Fibroblast of villous mesenchyme (primary cell): ENCODE data around the gene ZBTB9. TPM values are rescaled to one million over a fixed set of nuclear protein-coding genes. Genes with fewer than 3 reads are reported as not detected.
A peak's percentile ranks its signal among the peaks of the same experiment; 100 is the strongest.

Experiments
- DNase-seq: peaks from one replicate; pipeline ENCODE4 v3.0.0-alpha.2; 2010; ENCODE audit warnings: low read depth
- H3K4me3 ChIP-seq: 2 replicates; pipeline ENCODE4 v1.5.1; 2011; ENCODE audit warnings: low read depth, mild to moderate bottlenecking, low read length
- CTCF ChIP-seq: IDR thresholded peaks from 2 replicates; pipeline ENCODE4 v1.5.1; 2012; ENCODE audit warnings: low read depth, mild to moderate bottlenecking, low read length; ENCODE audit not compliant: insufficient read depth
- total RNA-seq: library from RNA; depleted of rRNA; stranded (reverse); fragments of >200 nt; gene quantifications from 2 replicates; pipeline ENCODE4 v1.2.3, GENCODE V29; 2012

ZBTB9 gene
- total RNA-seq, 1 donor = 4.7 TPM

GRCh38 chr6:33415831-33416230 lies 38.5 kb upstream of the ZBTB9 start:
- no peak for DNase-seq
- H3K4me3 ChIP-seq = peak overlapping the region; percentile 93
- TF ChIP-seq CTCF = no peak

- no peak for DNase-seq
- TF ChIP-seq CTCF = no peak
- H3K4me3 ChIP-seq = peak overlapping the region; percentile 93
These were observed 37.8 kb upstream of the ZBTB9 start for GRCh38 chr6:33416386-33417127.

GRCh38 chr6:33417128-33417902 lies 37.1 kb upstream of the ZBTB9 start:
- no peak for TF ChIP-seq CTCF
- DNase-seq = peak; percentile 82
- peak overlapping the region; percentile 93 for H3K4me3 ChIP-seq

- H3K4me3 ChIP-seq = peak within 1 kb of the TSS; percentile 93
- peak; percentile 100 for DNase-seq
- TF ChIP-seq CTCF = peak; percentile 17
These were observed 36.3 kb upstream of the ZBTB9 start, which contains the start of gene CUTA for GRCh38 chr6:33417903-33418689. Gene CUTA, minus strand, starts transcription at chr6:33418107. Its CDS starts 107 bp downstream, at chr6:33418000.

GRCh38 chr6:33418690-33419291 lies 35.6 kb upstream of the ZBTB9 start:
- TF ChIP-seq CTCF = no peak
- H3K4me3 ChIP-seq = peak overlapping the region; percentile 55
- DNase-seq = peak; percentile 52
